ENCODE measurements around the gene RUFY2.

- no peak for TF ChIP-seq EZH2 (IDR thresholded peaks at IDR 0.05; ENCODE audit: borderline replicate concordance, low read length)
- TF ChIP-seq CTCF (IDR thresholded peaks at IDR 0.05; ENCODE audit: low read length) = no peak
These were observed 35.5 kb downstream of the RUFY2 start for GRCh38 chr10:68371604-68372003.

All from OCI-LY1 (cell line).